ENCODE results near the gene IL1A.

DNA sequence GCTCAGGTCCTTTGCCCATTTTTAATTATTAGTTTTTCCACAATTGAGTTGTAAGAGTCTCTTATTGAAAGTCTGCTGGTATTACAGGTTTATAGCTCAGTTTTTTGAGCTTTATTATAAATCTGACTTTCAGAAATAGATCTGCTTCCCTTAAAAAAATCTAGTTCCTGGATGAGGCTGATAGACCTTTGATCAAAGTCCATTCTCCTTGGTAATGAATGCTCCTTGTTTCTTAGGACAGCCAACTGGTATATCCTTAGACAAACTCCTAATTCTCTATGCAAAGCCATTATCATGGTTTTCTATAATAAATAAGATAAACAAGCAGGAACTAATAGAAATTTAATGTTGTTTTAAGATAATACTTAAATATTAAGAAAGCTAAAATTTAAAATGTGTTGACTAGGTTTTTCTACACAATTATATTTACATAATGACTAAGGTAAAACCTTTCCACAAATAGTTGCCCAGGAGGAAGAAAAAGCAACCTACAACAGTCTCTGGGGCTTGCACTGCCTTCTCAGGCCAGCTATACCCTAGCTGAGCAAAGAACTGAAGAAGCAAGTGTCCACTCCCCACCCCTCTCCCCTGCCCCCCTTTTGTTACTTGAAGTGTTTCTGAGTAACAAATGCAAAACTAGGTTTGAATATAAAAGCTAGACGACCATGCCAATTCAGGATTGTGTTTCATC, 46.6 kb downstream of the IL1A start:
- no peak for TF ChIP-seq EZH2phosphoT487 (IDR thresholded peaks at IDR 0.05; ENCODE audit: borderline replicate concordance, low read length)
- TF ChIP-seq CTCF (conservative IDR thresholded peaks at IDR 0.05; ENCODE audit: low read depth, low read length) = no peak
- TF ChIP-seq EZH2 (IDR thresholded peaks at IDR 0.05; ENCODE audit: low read length, unreplicated experiment) = no peak
